CD14-positive monocyte (primary cell): Measurements from ENCODE around the gene ZNF407. TPM values are rescaled to one million over a fixed set of nuclear protein-coding genes. Genes with fewer than 3 reads are reported as not detected.
A peak's percentile ranks its signal among the peaks of the same experiment; 100 is the strongest.

Experiments
- DNase-seq, 3 donors: peaks; one replicate each; pipeline ENCODE4 v3.0.0-alpha.2; 2011 to 2022
- H2AFZ ChIP-seq: 2 replicates; pipeline ENCODE4 v1.6.0; 2012; ENCODE audit warnings: mild to moderate bottlenecking, low read depth, low read length, inconsistent platforms; ENCODE audit not compliant: insufficient read depth, poor library complexity, severe bottlenecking
- H3K27ac ChIP-seq, 2 donors: 1 replicate in 1 of 2; 2 replicates in 1 of 2; pipeline ENCODE4 v1.5.1; 2012 to 2013; ENCODE audit warnings: low read length in 2 of 2, control low read depth in 1 of 2, inconsistent platforms in 1 of 2, low read depth in 1 of 2, mild to moderate bottlenecking in 1 of 2
- H3K27me3 ChIP-seq, 2 donors: one replicate each; pipeline versions ENCODE4 v1.6.0 to v1.6.1; 2011 to 2013; ENCODE audit warnings: low read length in 2 of 2; ENCODE audit not compliant: control insufficient read depth in 2 of 2, insufficient read depth in 2 of 2
- H3K36me3 ChIP-seq, 2 donors: replicated peaks in 1 of 2; 1 replicate in 1 of 2; 2 replicates in 1 of 2; pipeline versions ENCODE4 v1.5.1 to v1.6.1; 2012 to 2013; ENCODE audit warnings: low read length in 2 of 2, control low read depth in 1 of 2, inconsistent platforms in 1 of 2, mild to moderate bottlenecking in 1 of 2; ENCODE audit not compliant: insufficient read depth in 2 of 2, control insufficient read depth in 1 of 2
- H3K4me1 ChIP-seq, 2 donors: 1 replicate in 1 of 2; 2 replicates in 1 of 2; pipeline versions ENCODE4 v1.5.1 to v1.6.1; 2012 to 2013; ENCODE audit warnings: low read length in 2 of 2, control low read depth in 1 of 2, inconsistent platforms in 1 of 2, mild to moderate bottlenecking in 1 of 2, moderate library complexity in 1 of 2; ENCODE audit not compliant: insufficient read depth in 2 of 2, control insufficient read depth in 1 of 2
- H3K4me2 ChIP-seq: replicated peaks from 2 replicates; pipeline ENCODE3; 2012; ENCODE audit warnings: low read length, moderate library complexity, mild to moderate bottlenecking; ENCODE audit not compliant: poor library complexity, severe bottlenecking; ENCODE audit errors: extremely low read depth
- H3K4me3 ChIP-seq, 3 experiments: fragments of 200-600 bp in 1 of 3; sonication (generic) in 1 of 3; replicated peaks in 1 of 3; 1 replicate in 2 of 3; 2 replicates in 1 of 3; pipeline ENCODE4 v1.5.1; 2011 to 2013; ENCODE audit warnings: low read length in 3 of 3, mild to moderate bottlenecking in 3 of 3, control low read depth in 2 of 3, low read depth in 2 of 3, inconsistent platforms in 1 of 3, moderate library complexity in 1 of 3
- H3K79me2 ChIP-seq: 2 replicates; pipeline ENCODE4 v1.6.0; 2012; ENCODE audit warnings: mild to moderate bottlenecking, control low read depth, inconsistent platforms, low read length, moderate library complexity; ENCODE audit not compliant: insufficient read depth
- H3K9ac ChIP-seq: 2 replicates; pipeline ENCODE4 v1.6.0; 2017; ENCODE audit warnings: low read length, mild to moderate bottlenecking; ENCODE audit not compliant: insufficient read depth, poor library complexity, severe bottlenecking
- H3K9me3 ChIP-seq, 2 donors: replicated peaks in 1 of 2; 1 replicate in 1 of 2; 2 replicates in 1 of 2; pipeline versions ENCODE4 v1.5.1 to v1.6.1; 2012 to 2013; ENCODE audit warnings: low read length in 2 of 2, control low read depth in 1 of 2; ENCODE audit not compliant: control insufficient read depth in 1 of 2, insufficient read depth in 1 of 2
- H4K20me1 ChIP-seq: 2 replicates; pipeline ENCODE4 v1.6.0; 2012; ENCODE audit warnings: mild to moderate bottlenecking, low read length, control low read depth, moderate library complexity; ENCODE audit not compliant: insufficient read depth
- H3K27ac Mint-ChIP-seq, 7 donors: one replicate each; pipeline ENCODE4 v1.8.0; 2020; ENCODE audit warnings: mild to moderate bottlenecking in 7 of 7, mixed read lengths in 7 of 7, moderate library complexity in 6 of 7, inconsistent platforms in 2 of 7
- H3K27me3 Mint-ChIP-seq, 3 donors: one replicate each; pipeline ENCODE4 v1.8.0; 2021 to 2022; ENCODE audit warnings: low read depth in 3 of 3, mild to moderate bottlenecking in 3 of 3, mixed read lengths in 3 of 3, moderate library complexity in 3 of 3, inconsistent platforms in 1 of 3
- H3K36me3 Mint-ChIP-seq, 2 donors: one replicate each; pipeline ENCODE4 v1.8.0; 2020; ENCODE audit warnings: mixed read lengths in 2 of 2, inconsistent platforms in 1 of 2, mild to moderate bottlenecking in 1 of 2
- H3K4me1 Mint-ChIP-seq: one replicate; pipeline ENCODE4 v1.8.0; 2020; ENCODE audit warnings: mild to moderate bottlenecking, mixed read lengths
- H3K4me3 Mint-ChIP-seq, 2 donors: one replicate each; pipeline ENCODE4 v1.8.0; 2020; ENCODE audit warnings: mild to moderate bottlenecking in 2 of 2, mixed read lengths in 2 of 2, moderate library complexity in 1 of 2
- H3K9me3 Mint-ChIP-seq, 7 donors: one replicate each; pipeline ENCODE4 v1.8.0; 2020 to 2022; ENCODE audit warnings: mixed read lengths in 7 of 7, mild to moderate bottlenecking in 6 of 7, moderate library complexity in 6 of 7, inconsistent platforms in 2 of 7
- CTCF ChIP-seq: fragments of 200-600 bp; IDR thresholded peaks from one replicate; pipeline ENCODE4 v1.8.0; 2022; ENCODE audit warnings: antibody characterized with exemption, mild to moderate bottlenecking
- WGBS: methylation state at CpG from one replicate; pipeline ENCODE4 v1.1.5; 2013; ENCODE audit warnings: missing lambda C conversion rate; ENCODE audit not compliant: insufficient coverage; 5-methylcytosine and 5-hydroxymethylcytosine counted together
- intact Hi-C, 2 donors: fragments of 100-400 bp; cut with micrococcal nuclease; formaldehyde crosslinking; loops; one replicate each; pipeline versions ENCODE4 v1.15.0 to v1.15.1; 2023
- polyA plus RNA-seq, 3 donors: library from polyadenylated mRNA; depleted of rRNA in 1 of 3; unstranded in 2 of 3; stranded (reverse) in 1 of 3; fragments of 300-500 nt in 2 of 3; fragments of >200 nt in 1 of 3; fragmentation: Illumina TruSeq in 2 of 3; gene quantifications; 1 replicate in 2 of 3; 2 replicates in 1 of 3; pipeline ENCODE4 v1.2.3, GENCODE V29; 2012 to 2021

ZNF407 gene
- polyA plus RNA-seq, 3 donors, result 1.3 to 3.6 (median 1.6) TPM

DNA sequence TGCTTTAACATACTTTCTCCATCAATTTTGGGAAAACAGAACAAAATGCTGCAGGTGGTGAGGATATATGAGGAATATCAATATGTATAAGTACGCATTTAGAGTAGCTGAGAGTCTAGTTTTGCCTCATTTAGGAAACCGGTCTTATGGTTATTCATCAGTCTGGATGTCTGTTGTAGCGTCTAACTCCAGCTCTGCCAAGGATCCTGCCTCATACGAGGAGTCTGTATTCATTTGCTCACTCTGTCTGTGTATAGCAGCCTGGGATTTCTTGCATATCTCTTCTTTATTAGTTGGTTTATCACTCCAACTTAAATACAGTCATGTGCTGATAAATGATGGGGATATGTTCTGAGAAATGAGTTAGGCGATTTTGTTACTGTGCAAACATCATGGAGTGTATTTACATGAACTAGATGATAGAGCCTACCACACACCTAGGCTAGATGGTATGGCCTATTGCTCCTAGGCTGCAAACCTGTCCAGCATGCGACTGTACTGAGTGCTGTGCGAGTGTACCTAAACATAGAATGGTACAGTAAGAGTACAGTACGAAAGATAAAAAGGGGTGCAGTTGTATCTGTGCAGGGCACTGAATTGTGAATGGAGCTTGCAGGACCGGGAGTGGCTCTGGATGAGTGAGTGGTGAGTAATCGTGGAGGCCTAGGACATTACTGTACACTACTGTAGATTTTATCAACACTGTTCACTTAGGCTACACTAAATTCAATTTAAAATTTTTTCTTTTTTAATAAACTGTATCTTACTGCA lies 148.1 kb downstream of the ZNF407 start:
- H3K79me2 ChIP-seq, result no peaks in the 10 kb centered on the region
- no peak for DNase-seq
- Mint-ChIP-seq H3K4me1 (no peaks in the 10 kb centered on the region), H3K4me3 (no peak overlapping the region), H3K27ac (peak overlapping the region in 1 of 7 donors; percentile 44), H3K27me3 (no peaks in the 10 kb centered on the region), H3K9me3 (no peaks in the 10 kb centered on the region), H3K36me3 (peaks cover 4 to 9% of the 10 kb centered on the region in 2 donors)
- H3K4me1 ChIP-seq, result no peaks in the 10 kb centered on the region
- no peak for TF ChIP-seq CTCF
- no peaks in the 10 kb centered on the region for H4K20me1 ChIP-seq
- no peak overlapping the region for H3K4me2 ChIP-seq
- no peak overlapping the region for H3K9ac ChIP-seq
- 100% methylated on average over 5 of the region's 10 CpGs for WGBS
- no peak overlapping the region for H3K4me3 ChIP-seq
- no peaks in the 10 kb centered on the region for H3K36me3 ChIP-seq
- H3K27ac ChIP-seq, result no peak overlapping the region
- H2AFZ ChIP-seq, result no peak overlapping the region
- intact Hi-C loops, result no loop called here
- H3K9me3 ChIP-seq, result no peaks in the 10 kb centered on the region
- no peaks in the 10 kb centered on the region for H3K27me3 ChIP-seq

DNA sequence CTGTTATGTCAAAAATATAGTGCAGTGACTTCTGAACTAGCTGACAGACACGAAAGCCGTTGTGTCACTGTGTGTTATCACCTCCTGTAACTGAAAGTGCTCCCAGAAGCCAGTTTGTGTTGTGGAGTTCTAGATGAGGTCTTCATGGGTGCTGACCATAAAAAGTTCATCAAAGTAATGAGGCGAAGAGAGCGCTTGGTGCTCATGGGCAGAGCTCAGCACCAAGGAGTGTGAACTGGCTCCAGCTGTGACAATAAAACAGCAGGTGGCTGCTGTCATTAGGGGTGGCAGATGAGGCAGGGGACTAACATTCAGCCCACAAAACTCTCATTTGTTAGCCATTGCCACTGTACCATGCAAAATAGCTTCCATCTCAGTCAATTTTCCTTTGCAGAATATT lies 151.1 kb downstream of the ZNF407 start:
- no peak for DNase-seq
- no peaks in the 10 kb centered on the region for H3K4me1 Mint-ChIP-seq
- no peaks in the 10 kb centered on the region for H3K9me3 ChIP-seq
- H3K36me3 Mint-ChIP-seq, result peaks cover 4 to 12% of the 10 kb centered on the region in 2 donors
- H3K27me3 Mint-ChIP-seq, result no peaks in the 10 kb centered on the region
- peaks cover 0 to 7% (median 4%) of the 10 kb centered on the region in 7 donors for H3K9me3 Mint-ChIP-seq
- 100% methylated on average over 3 of the region's 4 CpGs for WGBS
- H3K27me3 ChIP-seq, result no peaks in the 10 kb centered on the region
- H4K20me1 ChIP-seq, result no peaks in the 10 kb centered on the region
- no peaks in the 10 kb centered on the region for H3K36me3 ChIP-seq
- no peak overlapping the region for H3K9ac ChIP-seq
- H3K79me2 ChIP-seq, result no peaks in the 10 kb centered on the region
- H3K4me1 ChIP-seq, result no peaks in the 10 kb centered on the region
- no peak for TF ChIP-seq CTCF
- no peak overlapping the region for H3K4me3 Mint-ChIP-seq
- H3K27ac ChIP-seq, result no peak overlapping the region
- H2AFZ ChIP-seq, result no peak overlapping the region
- H3K4me3 ChIP-seq, result no peak overlapping the region
- no peak overlapping the region for H3K4me2 ChIP-seq
- H3K27ac Mint-ChIP-seq, result no peak overlapping the region
- intact Hi-C loops, result no loop called here
